Stomach (tissue), 9 donors: ENCODE data around the gene DLGAP1. TPM values are rescaled to one million over a fixed set of nuclear protein-coding genes. Genes with fewer than 3 reads are reported as not detected.
"Not testable (repeated sequence)": the region's sequence is repeated elsewhere in the genome, so short reads cannot be mapped to it uniquely, and the experiment has no call there.

Experiments used
- DNase-seq, 2 donors: peaks; one replicate each; pipeline versions ENCODE4 v3.0.0 to v3.0.0-alpha.2; 2013 to 2019
- H3K27ac ChIP-seq, 5 donors: fragments of 200-600 bp in 4 of 5; sonication (generic) in 4 of 5; one replicate each; pipeline ENCODE4 v1.5.1; 2013 to 2019; ENCODE audit warnings: mild to moderate bottlenecking in 1 of 5, moderate library complexity in 1 of 5
- H3K27me3 ChIP-seq, 3 donors: fragments of 200-600 bp; sonication (generic); one replicate each; pipeline ENCODE4 v1.5.1; 2017 to 2019; ENCODE audit warnings: mixed run types in 1 of 3
- H3K36me3 ChIP-seq, 4 donors: fragments of 200-600 bp; sonication (generic); 1 replicate in 3 of 4; 2 replicates in 1 of 4; pipeline ENCODE4 v1.5.1; 2016 to 2019
- H3K4me1 ChIP-seq, 4 donors: fragments of 200-600 bp; sonication (generic); one replicate each; pipeline ENCODE4 v1.5.1; 2016 to 2019
- H3K4me3 ChIP-seq, 4 donors: fragments of 200-600 bp; sonication (generic) in 3 of 4; one replicate each; pipeline ENCODE4 v1.5.1; 2016 to 2019; ENCODE audit warnings: mild to moderate bottlenecking in 1 of 4
- H3K9me3 ChIP-seq, 4 donors: fragments of 200-600 bp; sonication (generic); one replicate each; pipeline ENCODE4 v1.5.1; 2016 to 2019
- EP300 ChIP-seq: sonication (generic); formaldehyde crosslinking; IDR thresholded peaks from one replicate; pipeline ENCODE4 v1.6.1; 2017; ENCODE audit warnings: antibody characterized with exemption
- POLR2A ChIP-seq, 4 donors: fragments of 450-650 bp; IDR thresholded peaks; one replicate each; pipeline ENCODE4 v1.6.1; 2016; ENCODE audit warnings: antibody characterized with exemption in 4 of 4, control low read depth in 2 of 4, mild to moderate bottlenecking in 1 of 4, moderate library complexity in 1 of 4
- POLR2AphosphoS5 ChIP-seq, 3 donors: sonication (generic); formaldehyde crosslinking; IDR thresholded peaks; one replicate each; pipeline ENCODE4 v1.6.1; 2016; ENCODE audit warnings: antibody characterized with exemption in 3 of 3
- WGBS, 5 donors: extraction: QIAGEN DNeasy Blood & Tissue Kit in 3 of 5; methylation state at CpG; one replicate each; pipeline versions ENCODE4 v1.1.5 to v1.1.7; 2013 to 2018; 5-methylcytosine and 5-hydroxymethylcytosine counted together
- intact Hi-C: fragments of 100-400 bp; cut with DNase I; formaldehyde crosslinking; loops from one replicate; pipeline ENCODE4 v1.15.1; 2023; ENCODE audit warnings: low total_unique reads
- polyA plus RNA-seq, 3 donors: library from polyadenylated mRNA; stranded (reverse); fragments of 200-250 nt; gene quantifications; one replicate each; pipeline ENCODE4 v1.2.3, GENCODE V29; 2013
- total RNA-seq, 5 donors: library from RNA; depleted of rRNA; stranded (reverse); fragments of >200 nt; gene quantifications; one replicate each; pipeline versions ENCODE4 v1.1.0 to v1.2.3, GENCODE V29; 2014 to 2016
- TF ChIP-seq, protein P1 (sequence below), 7 experiments: fragments of 450-650 bp in 4 of 7; fragments of 200-600 bp in 3 of 7; sonication (generic) in 3 of 7; IDR thresholded peaks; one replicate each; pipeline ENCODE4 v1.5.1; 2016 to 2019; ENCODE audit warnings: antibody characterized with exemption in 7 of 7, control low read depth in 2 of 7, mild to moderate bottlenecking in 1 of 7
- donor health status: healthy with polysubstance abuse.
- donor health status: Bipolar disorder and iron deficiency.
- donor health status: healthy.

The DLGAP1 gene
- total and polyA plus RNA-seq, 8 donors: 0.06 to 7.0 (median 1.3) TPM; not detected in 1

DNA sequence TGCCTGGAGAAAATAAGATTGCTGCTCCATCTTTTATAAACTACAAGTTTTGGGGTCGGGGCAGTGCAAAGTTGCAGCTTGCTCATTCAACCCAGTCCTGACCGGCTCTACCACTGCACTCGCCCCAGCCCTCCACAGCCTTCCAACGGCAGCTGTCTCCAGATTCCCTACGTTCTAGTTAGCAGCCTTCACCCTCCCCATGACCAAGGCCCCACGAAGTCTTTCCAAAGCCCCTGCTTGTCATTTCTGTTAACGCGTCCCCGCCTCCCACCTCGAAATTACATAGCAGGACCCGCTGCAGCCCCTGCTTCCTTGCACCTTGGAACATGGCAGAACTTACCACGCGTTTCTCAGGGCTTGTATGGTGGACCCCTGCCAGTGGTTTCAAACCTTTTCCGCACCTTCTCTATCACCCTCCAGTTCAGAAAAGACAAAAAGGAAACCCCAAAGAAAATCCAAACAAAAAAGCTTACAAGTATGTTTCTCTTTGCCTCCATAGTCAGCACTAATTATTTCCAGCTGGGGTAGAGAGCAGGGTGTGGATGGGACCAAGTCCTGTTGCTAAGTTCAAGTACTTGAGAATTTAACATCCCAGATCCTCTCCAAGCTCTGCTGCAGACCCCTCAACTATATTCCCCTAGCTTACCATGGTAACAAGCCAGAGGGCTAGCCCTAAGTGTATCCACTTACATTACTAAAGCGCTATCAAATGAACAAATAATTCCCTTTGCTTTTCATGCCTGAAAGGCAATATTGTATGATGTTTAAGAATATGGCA, 843.6 kb downstream of the DLGAP1 start:
- Histone ChIP-seq H3K9me3 (no peaks in the 10 kb centered on the region), H3K4me3 (no peak overlapping the region), H3K4me1 (peaks cover 0 to 5% (median under 1%) of the 10 kb centered on the region in 4 donors), H3K27me3 (no peaks in the 10 kb centered on the region), H3K36me3 (no peaks in the 10 kb centered on the region), H3K27ac (no peak overlapping the region)
- peak in 1 of 2 donors; percentile 45 for DNase-seq
- 69 to 80% (median 76%) methylated on average over 15 of the region's 15 CpGs for WGBS, 5 donors
- intact Hi-C loops: loop anchor here (10.0 kb wide), 1 partner anchor 53 kb away; no protein-coding TSS in a partner anchor
- TF ChIP-seq POLR2A (IDR thresholded peaks at IDR 0.05) (no peak), POLR2AphosphoS5 (IDR thresholded peaks at IDR 0.05) (no peak), EP300 (no peak)
- TF ChIP-seq, protein P1, sequence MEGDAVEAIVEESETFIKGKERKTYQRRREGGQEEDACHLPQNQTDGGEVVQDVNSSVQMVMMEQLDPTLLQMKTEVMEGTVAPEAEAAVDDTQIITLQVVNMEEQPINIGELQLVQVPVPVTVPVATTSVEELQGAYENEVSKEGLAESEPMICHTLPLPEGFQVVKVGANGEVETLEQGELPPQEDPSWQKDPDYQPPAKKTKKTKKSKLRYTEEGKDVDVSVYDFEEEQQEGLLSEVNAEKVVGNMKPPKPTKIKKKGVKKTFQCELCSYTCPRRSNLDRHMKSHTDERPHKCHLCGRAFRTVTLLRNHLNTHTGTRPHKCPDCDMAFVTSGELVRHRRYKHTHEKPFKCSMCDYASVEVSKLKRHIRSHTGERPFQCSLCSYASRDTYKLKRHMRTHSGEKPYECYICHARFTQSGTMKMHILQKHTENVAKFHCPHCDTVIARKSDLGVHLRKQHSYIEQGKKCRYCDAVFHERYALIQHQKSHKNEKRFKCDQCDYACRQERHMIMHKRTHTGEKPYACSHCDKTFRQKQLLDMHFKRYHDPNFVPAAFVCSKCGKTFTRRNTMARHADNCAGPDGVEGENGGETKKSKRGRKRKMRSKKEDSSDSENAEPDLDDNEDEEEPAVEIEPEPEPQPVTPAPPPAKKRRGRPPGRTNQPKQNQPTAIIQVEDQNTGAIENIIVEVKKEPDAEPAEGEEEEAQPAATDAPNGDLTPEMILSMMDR (IDR thresholded peaks at IDR 0.05): no peak

DNA sequence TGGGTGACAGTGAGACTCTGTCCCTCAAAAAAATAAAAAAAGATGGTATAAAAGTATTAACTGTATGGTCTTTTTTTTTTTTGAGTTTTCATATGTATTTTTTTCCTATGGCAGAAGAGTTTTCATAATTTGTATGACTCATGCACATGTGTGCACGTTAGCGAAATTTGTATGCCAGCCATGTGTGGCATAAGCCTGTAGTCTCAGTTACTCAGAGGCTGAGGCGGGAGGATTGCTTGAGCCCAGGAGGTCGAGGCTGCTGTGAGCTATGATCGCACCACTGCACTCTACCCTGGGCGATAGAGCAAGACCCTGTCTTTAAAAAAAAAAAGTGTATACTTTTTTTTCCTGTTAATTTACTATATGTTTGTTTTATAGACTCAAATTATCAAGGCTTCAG, 844.3 kb downstream of the DLGAP1 start:
- DNase-seq: no peak
- Histone ChIP-seq H3K9me3 (no peaks in the 10 kb centered on the region), H3K4me3 (no peak overlapping the region), H3K27me3 (no peaks in the 10 kb centered on the region), H3K4me1 (peaks cover 0 to 12% (median 4%) of the 10 kb centered on the region in 4 donors), H3K36me3 (no peaks in the 10 kb centered on the region), H3K27ac (no peak overlapping the region)
- intact Hi-C loops: loop anchor here (10.0 kb wide), 1 partner anchor 54 kb away; no protein-coding TSS in a partner anchor
- TF ChIP-seq, protein P1 (IDR thresholded peaks at IDR 0.05): no peak
- TF ChIP-seq POLR2A (IDR thresholded peaks at IDR 0.05): no peak
- no peak for TF ChIP-seq POLR2AphosphoS5 (IDR thresholded peaks at IDR 0.05)
- no peak for TF ChIP-seq EP300
- 89 to 92% (median 91%) methylated on average over 6 of the region's 6 CpGs for WGBS, 5 donors

DNA sequence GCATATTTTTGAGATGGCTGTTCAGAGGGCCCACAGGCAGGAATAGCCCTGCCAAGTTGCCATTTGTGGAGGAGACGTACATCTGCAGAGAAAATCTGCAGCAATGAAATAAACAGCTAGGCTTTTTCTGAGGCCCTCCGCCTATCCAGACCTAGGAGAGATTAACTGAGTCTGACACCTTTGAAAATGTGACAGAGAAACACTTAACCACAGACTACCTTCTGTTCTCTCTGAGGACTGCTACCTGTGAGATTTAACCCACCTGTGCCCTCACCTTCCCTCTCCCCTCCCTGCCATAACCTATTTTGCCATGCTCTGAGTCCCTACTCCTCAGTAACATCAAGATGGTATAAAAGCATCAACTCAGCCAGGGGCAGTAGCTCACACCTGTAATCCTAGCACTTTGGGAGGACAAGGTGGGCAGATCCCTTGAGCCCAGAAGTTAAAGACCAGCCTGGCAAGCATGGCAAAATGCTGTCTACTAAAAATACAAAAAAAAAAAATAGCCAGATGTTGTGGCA, 844.9 kb downstream of the DLGAP1 start:
- Histone ChIP-seq H3K27ac (no peak overlapping the region), H3K36me3 (no peaks in the 10 kb centered on the region), H3K27me3 (no peaks in the 10 kb centered on the region), H3K4me1 (peaks cover 0 to 17% (median 9%) of the 10 kb centered on the region in 4 donors), H3K9me3 (no peaks in the 10 kb centered on the region), H3K4me3 (no peak overlapping the region)
- intact Hi-C loops: loop anchor here (10.0 kb wide), 1 partner anchor 55 kb away; no protein-coding TSS in a partner anchor
- TF ChIP-seq EP300: no peak
- no peak for DNase-seq
- 86 to 96% (median 95%) methylated on average over 2 of the region's 2 CpGs for WGBS, 5 donors

DNA sequence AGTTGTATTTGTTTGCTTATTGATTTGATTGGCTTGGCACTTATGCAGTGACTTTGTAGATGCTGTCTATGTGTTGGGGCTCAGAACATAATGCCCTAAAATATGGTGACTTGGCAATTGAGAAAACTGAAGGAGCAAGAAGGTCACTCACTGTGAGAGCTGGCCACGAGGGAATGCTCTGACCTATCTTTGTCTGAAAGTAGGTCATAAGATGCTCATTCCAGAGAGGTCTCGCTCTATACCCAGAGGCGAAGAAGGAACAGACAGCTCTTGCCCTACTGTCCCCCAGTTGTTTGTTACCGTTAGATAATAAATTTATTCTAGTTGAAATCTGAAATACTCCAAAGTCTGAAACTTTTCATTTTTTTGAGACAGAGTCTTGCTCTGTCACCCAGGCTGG, 846.6 kb downstream of the DLGAP1 start:
- no peak for DNase-seq
- Histone ChIP-seq H3K36me3 (no peaks in the 10 kb centered on the region), H3K4me3 (no peak overlapping the region), H3K27me3 (no peaks in the 10 kb centered on the region), H3K27ac (no peak overlapping the region), H3K4me1 (peaks cover 10 to 35% (median 24%) of the 10 kb centered on the region in 4 donors), H3K9me3 (no peaks in the 10 kb centered on the region)
- TF ChIP-seq POLR2AphosphoS5 (IDR thresholded peaks at IDR 0.05) (no peak), POLR2A (IDR thresholded peaks at IDR 0.05) (no peak), EP300 (no peak)
- TF ChIP-seq, protein P1 (IDR thresholded peaks at IDR 0.05): no peak
- intact Hi-C loops: no loop called here
- WGBS, 5 donors: 90 to 94% (median 91%) methylated on average over 4 of the region's 4 CpGs

DNA sequence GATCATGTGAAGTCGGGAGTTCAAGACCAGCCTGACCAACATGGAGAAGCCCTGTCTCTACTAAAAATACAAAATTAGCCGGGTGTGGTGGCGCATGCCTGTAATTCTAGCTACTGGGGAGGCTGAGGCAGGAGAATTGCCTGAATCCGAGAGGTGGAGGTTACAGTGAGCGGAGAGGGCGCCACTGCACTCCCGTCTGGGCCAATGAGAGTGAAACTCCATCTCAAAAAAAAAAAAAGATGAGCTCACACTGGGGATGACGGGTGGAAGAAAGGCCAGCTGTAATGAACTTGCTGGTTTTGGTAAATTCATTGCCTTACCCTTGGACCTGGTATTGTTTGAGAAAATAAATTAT, 847.0 kb downstream of the DLGAP1 start:
- peaks cover 10 to 36% (median 26%) of the 10 kb centered on the region in 4 donors for H3K4me1 ChIP-seq
- H3K27me3 ChIP-seq, intact Hi-C loops, H3K9me3 ChIP-seq, DNase-seq, H3K4me3 ChIP-seq, H3K27ac ChIP-seq, H3K36me3 ChIP-seq: not testable (repeated sequence)
- WGBS, 5 donors: 77 to 96% (median 86%) methylated on average over 7 to 8 of the region's 8 CpGs
